C4-2B (cell line): ENCODE data around the gene SMIM14.

Experiments used
- ZFX ChIP-seq: fragments of 450-650 bp; IDR thresholded peaks from 2 replicates; pipeline ENCODE4 v1.6.1; 2017
- TF ChIP-seq, protein P1 (sequence below): fragments of 450-650 bp; conservative IDR thresholded peaks from 2 replicates; pipeline ENCODE4 v1.5.1; 2017; ENCODE audit warnings: mild to moderate bottlenecking

DNA sequence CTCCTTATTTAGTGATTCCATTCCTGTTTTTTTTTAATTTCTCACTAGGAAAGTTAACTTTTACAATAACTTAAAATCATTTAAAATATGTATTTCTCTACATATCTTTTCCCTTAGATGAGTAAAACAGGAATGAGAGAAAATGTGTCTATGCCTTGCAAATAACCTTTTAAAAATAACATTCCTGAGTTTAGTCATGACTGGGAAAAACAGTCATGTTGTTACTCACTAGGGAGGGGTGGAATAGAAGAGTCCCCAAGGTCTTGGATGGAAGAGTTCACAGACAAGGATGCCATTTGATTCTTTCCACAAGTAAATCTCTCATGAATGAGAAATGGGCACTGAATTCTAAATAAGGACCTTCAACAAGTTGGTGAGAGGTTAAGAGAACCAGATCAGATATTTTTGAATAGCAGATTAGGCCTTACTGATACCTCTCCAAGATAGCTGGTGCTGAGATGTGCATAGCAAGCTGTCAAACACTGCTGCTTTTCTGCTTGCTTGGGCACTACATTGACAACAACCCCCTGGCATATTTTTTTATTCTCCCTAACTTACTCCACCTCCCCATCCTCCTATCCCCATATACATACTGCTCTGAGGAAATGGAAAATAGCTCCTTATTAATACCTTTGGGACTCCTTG, 136.5 kb downstream of the SMIM14 start:
- TF ChIP-seq, protein P1, sequence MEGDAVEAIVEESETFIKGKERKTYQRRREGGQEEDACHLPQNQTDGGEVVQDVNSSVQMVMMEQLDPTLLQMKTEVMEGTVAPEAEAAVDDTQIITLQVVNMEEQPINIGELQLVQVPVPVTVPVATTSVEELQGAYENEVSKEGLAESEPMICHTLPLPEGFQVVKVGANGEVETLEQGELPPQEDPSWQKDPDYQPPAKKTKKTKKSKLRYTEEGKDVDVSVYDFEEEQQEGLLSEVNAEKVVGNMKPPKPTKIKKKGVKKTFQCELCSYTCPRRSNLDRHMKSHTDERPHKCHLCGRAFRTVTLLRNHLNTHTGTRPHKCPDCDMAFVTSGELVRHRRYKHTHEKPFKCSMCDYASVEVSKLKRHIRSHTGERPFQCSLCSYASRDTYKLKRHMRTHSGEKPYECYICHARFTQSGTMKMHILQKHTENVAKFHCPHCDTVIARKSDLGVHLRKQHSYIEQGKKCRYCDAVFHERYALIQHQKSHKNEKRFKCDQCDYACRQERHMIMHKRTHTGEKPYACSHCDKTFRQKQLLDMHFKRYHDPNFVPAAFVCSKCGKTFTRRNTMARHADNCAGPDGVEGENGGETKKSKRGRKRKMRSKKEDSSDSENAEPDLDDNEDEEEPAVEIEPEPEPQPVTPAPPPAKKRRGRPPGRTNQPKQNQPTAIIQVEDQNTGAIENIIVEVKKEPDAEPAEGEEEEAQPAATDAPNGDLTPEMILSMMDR: no peak
- TF ChIP-seq ZFX: no peak
